C4-2B (cell line): ENCODE measurements around the gene PDK4.

Experiments
- CTCF ChIP-seq: fragments of 450-650 bp; conservative IDR thresholded peaks from 2 replicates; pipeline ENCODE4 v1.5.1; 2017; ENCODE audit warnings: mild to moderate bottlenecking
- ZFX ChIP-seq: fragments of 450-650 bp; IDR thresholded peaks from 2 replicates; pipeline ENCODE4 v1.6.1; 2017

- TF ChIP-seq CTCF (no peak), ZFX (no peak)
These were observed 6.1 kb upstream of the PDK4 start for GRCh38 chr7:95602421-95602820.
